MM.1S (cell line): ENCODE measurements around the gene GYS2.

ENCODE experiments used
- CTCF ChIP-seq: fragments of 300-600 bp; sonication (generic); IDR thresholded peaks from 2 replicates; pipeline ENCODE4 v1.5.1; 2016; ENCODE audit warnings: antibody characterized with exemption, low read length, mixed read lengths
- EZH2 ChIP-seq: fragments of 300-600 bp; sonication (generic); optimal IDR thresholded peaks from 2 replicates; pipeline ENCODE3; 2017; ENCODE audit warnings: low read depth, mild to moderate bottlenecking, antibody characterized with exemption, low read length, mixed read lengths

GRCh38 chr12:21602774-21603173, 1.9 kb downstream of the GYS2 start:
- TF ChIP-seq CTCF: no peak
- TF ChIP-seq EZH2: no peak
